GM19351 (cell line): ENCODE data around the gene CEP170B.

ENCODE experiments used
- ATAC-seq: cut with Tn5 transposase; IDR thresholded peaks from one replicate; pipeline ENCODE4 v1.9.1; 2021; ENCODE audit warnings: mild to moderate bottlenecking, moderate library complexity; ENCODE audit not compliant: unreplicated experiment

Gene CEP170B

DNA sequence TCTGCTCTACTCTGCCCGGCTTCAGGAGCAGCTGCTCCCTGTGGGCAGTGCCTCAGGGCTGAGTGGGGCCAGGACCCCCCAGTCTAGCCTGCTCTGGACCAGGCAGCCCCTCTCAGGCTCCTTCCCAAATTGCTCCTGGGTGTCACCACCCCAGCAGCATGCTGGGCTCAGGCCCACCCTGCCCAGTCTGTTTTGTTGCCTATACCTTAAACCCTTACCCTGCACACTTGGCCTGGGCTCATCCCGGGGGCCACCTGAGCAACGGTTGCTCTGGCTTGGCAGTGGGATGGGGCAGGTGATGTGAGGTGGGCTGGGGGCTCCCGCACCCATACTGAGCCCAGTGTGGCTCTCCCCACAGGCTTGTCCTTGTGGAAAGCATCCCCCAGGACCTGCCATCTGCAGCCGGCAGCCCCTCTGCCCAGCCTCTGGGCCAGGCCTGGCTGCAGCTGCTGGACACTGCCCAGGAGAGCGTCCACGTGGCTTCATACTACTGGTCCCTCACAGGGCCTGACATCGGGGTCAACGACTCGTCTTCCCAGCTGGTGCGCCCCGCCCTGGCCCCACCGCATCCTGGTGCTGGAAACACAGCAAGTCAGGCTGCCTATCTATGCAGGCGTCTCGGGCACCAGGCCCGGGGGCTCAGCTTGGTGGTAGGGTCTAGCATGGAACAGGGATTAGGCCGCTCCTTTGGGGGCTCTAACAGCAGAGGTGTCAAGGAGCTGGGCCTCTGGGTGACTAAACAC is 63.5 kb downstream of the CEP170B start:
- ATAC-seq, result no peak

DNA sequence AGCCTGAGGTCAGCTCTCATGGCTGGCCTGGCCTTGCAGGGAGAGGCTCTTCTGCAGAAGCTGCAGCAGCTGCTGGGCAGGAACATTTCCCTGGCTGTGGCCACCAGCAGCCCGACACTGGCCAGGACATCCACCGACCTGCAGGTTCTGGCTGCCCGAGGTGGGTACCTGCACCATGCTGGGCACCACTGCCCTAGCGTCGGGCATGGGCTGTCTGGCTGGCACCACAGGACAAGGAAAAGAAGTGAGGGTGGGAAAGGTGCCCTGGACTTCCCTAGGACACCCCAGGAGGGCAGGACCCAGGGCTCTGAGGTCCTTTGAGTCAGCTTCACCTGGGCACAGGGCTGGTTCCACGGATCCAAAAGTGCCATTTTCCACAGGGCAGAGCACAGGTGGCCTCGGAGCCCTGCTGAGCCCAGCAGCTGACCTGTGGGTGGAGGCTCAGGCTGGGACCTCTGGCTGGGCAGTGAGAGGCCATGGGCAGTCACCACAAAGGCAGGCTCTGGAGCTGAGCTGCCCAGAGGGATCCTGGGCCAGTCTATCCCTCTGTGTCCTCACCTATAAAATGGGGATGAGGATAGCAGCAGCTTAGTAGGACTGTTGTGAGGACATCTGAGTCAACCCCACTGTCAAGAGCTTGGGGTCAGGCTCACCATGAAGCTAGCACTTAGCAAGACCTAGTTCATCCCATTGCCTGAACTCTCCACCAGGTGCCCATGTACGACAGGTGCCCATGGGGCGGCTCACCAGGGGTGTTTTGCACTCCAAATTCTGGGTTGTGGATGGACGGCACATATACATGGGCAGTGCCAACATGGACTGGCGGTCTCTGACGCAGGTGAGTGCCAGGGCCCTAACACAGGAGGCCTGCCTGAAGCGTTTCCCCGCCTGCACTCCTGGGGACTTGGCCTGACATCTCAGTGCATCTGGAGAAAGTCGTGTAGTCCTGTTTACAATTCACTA is 64.5 kb downstream of the CEP170B start:
- ATAC-seq, result no peak

DNA sequence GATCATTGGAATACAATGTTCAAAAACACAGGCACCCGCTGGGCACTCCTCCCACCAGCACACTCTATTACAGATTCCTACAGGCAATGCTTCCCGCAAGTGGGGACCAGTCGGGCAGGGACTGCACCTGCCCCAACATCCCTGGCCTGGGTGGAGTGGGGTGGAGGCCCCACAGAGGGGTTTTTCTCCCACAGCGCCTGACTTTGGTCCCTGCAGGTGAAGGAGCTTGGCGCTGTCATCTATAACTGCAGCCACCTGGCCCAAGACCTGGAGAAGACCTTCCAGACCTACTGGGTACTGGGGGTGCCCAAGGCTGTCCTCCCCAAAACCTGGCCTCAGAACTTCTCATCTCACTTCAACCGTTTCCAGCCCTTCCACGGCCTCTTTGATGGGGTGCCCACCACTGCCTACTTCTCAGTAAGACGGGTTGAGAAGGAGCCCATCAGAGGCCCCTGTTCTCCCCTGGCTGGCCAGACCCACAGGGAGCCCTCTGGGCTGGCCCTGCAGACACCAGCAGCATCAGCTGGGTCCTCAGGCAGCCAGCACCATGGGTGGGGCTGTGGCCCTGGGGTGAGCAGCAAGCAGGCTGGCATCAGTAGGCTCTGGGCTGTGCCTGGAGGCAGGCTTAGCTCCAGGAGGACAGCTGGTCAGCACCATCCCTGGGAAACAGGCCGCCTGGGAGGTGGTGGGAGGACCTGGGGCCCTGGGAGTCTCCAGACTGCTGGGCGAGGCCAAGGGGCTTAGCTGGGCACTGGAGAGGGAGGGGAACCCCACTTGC is 65.6 kb downstream of the CEP170B start:
- no peak for ATAC-seq

DNA sequence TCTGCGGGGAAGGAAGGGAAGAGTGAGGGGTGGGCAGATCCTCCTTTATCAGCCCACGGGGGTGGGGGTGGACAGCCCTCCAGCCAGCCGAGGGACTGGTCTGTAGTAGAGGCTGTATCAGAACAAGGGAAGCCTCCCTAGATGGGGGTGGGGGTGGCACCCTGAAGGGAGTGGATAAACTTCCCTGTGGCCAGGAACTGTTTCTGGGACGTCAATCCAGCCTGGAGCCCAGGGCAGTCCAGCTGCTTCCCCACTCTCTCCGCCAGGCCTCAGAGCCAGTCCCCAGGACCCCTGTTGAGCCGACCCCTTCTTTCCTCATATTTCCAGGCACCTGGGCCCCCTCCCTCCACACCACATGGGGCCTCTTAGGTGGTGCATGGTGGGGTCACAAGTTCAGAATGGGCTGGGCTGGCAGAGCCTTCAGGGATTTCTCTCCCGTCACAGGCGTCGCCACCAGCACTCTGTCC is 66.3 kb downstream of the CEP170B start:
- ATAC-seq, result no peak

DNA sequence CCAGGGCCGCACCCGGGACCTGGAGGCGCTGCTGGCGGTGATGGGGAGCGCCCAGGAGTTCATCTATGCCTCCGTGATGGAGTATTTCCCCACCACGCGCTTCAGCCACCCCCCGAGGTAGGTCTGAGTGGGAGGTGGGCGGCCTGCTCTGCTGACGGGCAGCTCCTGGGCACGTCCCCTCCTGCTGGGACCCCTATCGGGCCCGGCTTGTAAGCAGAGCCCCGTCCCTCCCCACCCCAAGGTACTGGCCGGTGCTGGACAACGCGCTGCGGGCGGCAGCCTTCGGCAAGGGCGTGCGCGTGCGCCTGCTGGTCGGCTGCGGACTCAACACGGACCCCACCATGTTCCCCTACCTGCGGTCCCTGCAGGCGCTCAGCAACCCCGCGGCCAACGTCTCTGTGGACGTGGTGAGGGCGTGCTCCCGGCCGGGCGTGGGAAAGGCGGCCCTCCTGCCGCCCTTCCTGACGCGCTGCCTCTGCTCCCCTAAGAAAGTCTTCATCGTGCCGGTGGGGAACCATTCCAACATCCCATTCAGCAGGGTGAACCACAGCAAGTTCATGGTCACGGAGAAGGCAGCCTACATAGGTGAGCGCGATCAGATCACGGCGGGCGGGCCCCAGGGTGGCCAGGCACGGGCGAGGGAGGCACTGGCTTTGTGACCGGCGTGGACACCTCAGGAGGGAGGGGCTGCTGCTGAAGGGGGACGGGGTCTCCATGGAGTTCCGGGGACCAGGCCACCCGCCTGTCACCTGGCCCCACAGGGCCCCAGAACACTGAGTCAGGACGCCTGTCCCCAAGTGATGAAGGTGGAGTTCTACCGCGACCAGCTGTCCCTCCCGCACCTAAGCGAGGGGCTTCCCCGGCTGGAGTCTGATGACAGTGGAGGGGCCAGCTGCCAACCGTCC is 67.0 kb downstream of the CEP170B start:
- no peak for ATAC-seq

DNA sequence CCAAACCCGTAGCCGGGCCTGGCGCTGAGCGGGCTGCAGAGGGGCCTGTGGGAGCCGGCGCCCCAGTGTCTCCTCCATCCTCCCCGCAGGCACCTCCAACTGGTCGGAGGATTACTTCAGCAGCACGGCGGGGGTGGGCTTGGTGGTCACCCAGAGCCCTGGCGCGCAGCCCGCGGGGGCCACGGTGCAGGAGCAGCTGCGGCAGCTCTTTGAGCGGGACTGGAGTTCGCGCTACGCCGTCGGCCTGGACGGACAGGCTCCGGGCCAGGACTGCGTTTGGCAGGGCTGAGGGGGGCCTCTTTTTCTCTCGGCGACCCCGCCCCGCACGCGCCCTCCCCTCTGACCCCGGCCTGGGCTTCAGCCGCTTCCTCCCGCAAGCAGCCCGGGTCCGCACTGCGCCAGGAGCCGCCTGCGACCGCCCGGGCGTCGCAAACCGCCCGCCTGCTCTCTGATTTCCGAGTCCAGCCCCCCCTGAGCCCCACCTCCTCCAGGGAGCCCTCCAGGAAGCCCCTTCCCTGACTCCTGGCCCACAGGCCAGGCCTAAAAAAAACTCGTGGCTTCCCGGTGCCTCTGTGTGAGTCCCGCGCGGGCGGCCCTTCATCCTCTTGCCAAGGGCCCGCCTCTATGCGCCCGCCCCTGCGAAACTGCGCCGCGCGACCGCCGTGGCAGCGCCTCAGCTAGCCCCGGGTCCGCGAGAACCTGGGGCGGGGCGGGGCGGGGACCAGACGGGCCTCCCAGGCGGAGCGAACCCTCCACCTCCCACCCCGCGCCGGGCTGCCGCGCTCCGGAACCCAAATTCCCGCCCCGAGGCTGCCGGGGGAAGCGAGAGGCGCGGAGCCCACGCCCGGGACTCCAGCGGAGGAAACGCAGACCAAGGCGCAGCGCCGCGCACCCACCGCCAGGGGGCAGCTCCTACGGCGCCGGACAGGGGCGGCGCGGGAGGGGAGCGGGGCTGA is 67.9 kb downstream of the CEP170B start:
- peak; percentile 75 for ATAC-seq

DNA sequence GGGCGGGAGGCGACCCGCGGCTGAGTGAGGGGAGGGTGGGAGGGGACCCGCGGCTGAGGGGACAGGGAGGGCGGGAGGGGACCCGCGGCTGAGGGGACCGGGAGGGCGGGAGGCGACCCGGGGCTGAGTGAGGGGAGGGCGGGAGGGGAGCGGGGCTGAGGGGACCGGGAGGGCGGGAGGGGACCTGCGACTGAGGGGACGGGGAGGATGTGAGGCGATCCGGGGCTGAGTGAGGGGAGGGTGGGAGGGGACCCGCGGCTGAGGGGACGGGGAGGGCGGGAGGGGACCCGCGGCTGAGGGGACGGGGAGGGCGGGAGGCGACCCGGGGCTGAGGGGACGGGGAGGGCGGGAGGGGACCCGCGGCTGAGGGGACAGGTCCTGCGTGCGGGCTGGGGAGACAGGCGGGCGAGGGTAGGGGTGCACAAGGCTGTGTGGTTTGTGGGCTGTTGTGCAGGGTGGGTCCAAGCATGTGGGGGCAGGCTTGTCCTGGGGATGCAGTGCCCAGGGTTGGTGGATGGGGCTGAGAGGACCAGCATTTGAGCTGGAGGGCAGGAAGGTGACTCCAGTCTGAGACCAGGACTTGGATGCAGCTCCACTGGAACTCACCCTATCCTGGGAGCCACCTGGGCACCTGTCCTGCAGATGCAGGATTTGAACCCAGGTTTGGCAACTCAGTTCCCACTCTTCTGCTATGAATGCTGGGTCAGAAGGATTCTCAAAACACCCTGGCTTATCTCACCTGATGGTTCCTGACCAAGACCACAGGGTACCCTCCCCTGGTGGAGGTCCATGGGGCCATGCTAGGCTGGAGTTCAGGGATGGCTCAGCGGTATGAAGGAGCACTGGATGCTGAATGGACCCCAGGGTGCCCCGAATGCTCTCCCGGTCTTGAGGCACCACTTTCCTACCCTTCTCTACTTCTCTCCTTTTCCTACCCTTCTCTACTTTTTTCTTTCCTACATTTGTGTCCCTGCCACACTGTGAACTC is 69.0 kb downstream of the CEP170B start:
- ATAC-seq, result no peak

DNA sequence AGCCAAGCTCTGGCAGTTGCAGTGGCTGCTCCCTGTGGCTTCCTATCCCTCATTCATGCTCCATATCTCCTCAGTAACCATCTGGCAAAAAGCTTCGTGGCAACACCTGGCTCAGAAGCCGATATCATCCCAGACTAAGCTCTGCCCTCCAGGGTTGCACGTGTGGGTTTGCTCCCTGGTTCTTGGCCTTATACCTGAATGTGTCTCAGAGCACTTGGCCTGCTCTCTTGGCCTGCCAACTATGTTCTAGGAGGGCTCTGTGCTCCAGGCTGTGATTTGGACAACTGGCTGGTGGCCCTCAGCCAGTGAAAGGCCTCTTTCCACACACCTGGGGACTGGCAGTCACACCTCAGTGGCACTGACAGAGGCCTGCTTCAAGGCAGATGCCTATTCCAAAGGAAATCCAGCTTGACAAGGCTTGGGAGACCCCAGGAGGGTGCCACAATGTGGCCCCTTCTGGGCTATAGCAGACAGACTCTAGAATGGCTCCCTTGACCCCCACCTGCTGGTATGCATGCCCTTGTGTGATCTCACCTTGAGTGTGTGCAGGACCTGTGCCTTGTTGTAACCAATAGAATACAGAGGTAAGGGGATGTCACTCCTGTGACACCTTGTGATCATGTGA is 70.1 kb downstream of the CEP170B start:
- ATAC-seq, result no peak

DNA sequence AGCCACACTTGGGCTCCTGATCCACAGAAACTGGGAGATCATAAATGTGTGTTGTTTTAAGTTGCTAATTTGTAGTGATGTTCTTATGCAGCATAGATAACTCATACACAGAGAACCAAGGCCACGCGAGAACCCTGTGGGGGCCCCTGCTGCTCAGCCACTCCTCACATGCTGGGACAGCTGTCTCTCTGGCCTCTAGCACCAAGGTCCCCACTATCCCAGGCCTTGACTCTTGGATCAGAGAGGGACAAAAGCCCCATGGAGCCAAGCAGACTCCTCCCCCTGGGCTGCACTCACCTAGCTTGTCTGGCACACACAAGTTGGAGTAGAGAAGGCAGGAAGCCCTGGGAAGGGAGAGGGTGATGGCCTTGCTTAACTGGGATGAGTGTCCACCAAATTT is 70.9 kb downstream of the CEP170B start:
- ATAC-seq, result no peak

DNA sequence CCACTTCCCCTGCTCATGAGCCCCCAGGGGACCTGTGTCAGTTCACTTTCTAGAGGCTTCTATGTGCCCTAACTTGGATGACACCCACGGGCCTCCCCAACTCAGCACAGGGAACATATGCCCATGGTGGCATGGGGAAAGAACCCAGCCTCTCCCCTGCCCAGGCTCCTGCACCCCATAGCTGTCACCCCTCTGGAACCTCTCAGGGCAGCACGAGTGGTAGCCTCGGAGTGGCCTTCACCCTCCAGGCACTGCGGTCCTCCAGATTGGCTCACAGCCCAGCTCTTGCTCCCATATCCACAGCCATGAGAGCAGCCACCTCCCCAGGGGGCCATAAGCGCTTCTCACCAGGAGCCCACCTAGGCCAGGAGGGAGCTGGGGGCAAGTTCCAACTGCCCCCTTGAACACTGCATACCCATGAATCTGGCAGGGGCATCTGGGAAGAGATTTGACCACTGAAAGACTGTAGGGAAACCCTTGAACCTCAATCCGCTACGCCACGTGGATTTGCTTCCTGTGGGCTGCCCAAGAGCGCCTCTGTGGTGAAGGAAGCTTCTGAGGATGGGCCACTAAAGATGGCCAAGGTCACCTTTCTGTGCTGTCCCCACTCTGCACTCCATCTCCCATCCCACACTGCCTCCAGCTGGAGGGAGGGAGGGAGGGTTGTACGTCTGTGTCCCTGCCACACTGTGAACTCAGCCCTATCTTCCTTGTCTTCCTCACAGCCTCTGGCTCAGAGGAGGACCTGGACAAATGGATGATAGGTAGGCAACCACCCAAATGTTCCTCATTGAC is 71.5 kb downstream of the CEP170B start:
- ATAC-seq, result no peak

DNA sequence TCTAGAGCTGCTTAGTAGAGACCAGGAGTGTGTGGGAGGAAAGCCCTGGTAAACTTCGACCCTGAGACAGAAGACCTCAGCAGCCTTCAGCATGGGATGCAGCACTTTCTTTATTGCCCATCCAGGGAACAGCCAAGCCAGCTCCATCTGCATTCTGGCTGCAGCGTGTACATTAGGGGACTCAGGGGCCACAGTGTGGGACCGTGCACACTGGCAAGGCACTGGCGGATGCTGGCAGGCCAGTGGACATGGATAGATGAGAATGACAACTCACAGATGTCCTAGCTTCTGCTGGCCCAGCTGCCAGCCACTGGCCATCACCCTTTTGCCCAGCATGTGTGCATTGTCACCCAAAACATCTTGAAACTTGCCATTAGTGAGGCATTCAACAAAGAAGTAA is 72.1 kb downstream of the CEP170B start:
- no peak for ATAC-seq

DNA sequence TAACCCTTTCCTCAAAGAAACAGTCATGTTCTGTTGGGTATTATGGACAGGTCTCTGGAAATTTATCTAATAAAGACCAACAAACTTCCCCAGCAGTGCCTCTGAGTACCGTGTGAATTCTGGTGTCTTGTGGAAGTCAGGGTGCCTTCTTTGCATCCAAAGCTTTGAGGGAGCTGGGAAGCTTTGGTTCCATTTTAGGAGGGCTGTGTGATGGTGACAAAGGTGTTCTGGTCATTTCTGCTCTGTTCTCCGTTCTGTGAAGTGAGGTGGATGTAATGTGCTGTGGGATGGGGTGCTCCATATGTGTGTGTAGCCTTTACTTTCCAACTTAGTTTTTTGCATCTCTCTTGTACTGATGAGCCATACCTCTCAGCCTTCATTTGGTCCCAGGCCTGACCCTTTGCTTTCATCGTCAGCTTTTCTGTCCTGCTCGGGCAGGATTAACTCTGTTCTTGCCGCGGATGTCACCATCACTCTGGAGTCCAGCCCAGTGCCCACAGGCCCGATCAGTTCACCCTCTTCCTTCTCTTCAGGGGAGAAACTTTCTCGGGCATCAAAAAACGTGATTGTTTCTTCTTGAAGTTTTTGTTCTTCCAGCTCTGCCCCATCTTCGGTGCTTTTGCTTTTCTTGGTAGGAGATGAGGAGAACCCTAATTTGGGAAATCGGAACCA is 72.8 kb downstream of the CEP170B start:
- no peak for ATAC-seq

DNA sequence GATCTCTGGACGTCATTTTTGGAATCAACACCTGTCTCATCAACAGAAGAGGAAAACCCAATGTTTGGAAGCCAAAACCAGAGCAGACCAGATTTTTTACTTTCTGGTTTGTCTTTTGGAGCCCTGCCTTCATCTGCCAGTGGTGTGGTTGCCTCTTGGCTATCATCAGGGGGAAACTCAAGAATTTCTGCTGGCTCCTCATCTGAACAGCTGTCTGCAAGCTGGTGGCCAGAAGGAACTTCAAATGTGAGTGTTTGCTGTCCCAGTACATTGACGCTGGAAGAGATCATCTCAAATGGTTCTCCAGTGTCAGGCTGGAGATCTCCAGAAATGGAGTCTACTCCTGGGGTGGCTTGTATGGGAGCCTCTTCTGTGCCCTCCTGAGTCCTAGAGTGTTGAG is 73.4 kb downstream of the CEP170B start:
- ATAC-seq, result no peak

DNA sequence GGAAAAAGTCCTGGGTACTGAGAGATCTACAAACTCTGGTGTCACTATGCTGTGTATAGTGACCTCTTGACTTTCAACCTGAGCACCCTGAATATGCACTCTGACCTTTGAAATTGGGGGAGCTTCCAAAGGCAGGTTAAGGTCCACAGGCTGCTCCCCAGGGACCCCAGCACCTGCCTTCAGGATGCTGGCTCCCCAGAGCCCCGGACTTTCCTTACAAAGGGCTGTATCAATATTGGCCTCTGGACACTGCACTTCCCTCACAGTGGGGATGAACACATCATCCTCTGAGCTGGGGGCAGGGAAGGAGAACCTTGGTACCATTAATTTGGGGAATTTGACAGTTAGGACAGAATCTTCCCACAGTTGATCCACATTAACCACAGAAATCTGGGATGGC is 73.9 kb downstream of the CEP170B start:
- no peak for ATAC-seq

DNA sequence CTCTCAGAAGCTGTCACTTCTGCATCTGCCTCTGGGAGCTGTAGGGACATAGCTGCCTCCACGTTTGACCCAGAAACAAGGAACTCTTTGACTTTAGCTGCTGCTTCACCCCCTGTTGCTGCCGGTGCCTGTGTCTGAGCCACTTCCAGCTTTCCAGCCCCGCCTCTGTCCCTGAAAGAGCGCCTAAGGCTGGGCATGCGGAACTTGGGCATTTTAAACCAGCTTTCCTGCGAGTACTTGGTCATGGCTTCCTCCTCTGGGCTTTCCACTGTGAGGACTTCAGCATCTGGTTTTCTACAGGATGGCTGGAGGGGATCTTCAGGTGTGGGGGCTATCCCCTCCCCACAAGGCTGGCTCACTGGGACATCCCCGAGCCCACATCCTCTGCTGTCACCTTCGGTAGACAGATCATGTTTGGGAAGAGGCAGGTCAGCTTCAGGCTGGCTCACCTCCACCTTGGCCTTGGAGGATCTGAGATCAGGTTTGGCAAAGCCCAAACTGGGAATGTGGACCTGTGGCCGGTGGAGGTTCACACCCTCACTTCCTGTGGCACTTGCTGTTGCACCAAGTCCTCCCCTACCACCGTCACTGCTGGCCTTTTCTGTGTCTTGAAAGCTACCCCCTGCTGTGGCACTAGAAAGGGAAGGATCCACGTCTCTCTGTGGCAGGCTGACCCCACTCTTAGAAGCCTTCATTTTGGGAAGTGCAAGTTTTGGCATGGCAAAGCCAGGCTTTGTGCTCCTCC is 74.8 kb downstream of the CEP170B start:
- ATAC-seq, result no peak
